GM12892 (cell line): ENCODE measurements around the gene LDLRAD4.
"Not testable (repeated sequence)": the region's sequence is repeated elsewhere in the genome, so short reads cannot be mapped to it uniquely, and the experiment has no call there.

ENCODE experiments used
- DNase-seq: peaks from one replicate; pipeline ENCODE4 v3.0.0; 2011; ENCODE audit not compliant: insufficient read length
- FAIRE-seq: peaks from 2 replicates; lab custom pipeline; 2011; peaks lifted over from hg19 to GRCh38; lab: Jason Lieb, UNC
- POLR2A ChIP-seq: IDR thresholded peaks from 2 replicates; pipeline ENCODE4 v1.6.1; 2011; ENCODE audit warnings: low read depth, low read length, control low read depth
- POLR2AphosphoS5 ChIP-seq: IDR thresholded peaks from 2 replicates; pipeline ENCODE4 v1.6.1; 2011; ENCODE audit warnings: low read depth, low read length, control low read depth
- TAF1 ChIP-seq: IDR thresholded peaks from 2 replicates; pipeline ENCODE4 v1.6.1; 2011; ENCODE audit warnings: low read depth, mild to moderate bottlenecking, control low read depth, low read length, borderline replicate concordance

LDLRAD4 gene

DNA sequence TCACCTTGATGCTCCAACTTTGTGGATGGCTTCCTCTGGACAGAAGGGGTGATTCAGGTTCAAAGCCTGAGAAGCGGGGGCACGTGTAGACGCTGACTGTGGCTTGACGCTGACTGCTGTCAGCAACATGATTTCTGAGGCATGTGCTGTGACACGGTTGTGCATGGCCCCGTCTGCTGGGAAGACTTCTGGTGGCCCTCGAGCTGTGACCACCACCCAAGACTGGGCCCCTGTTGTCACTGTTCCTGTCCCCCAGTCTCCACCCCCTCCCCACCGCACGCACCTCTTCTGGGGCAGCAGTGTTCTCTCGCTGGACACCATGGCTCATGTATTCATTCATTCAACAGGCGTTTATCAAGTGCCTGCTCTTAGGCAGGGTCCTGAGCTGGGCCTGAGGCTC is 262.8 kb downstream of the LDLRAD4 start:
- no peak for TF ChIP-seq TAF1
- no peak for TF ChIP-seq POLR2A
- no peak for TF ChIP-seq POLR2AphosphoS5
- no peak for FAIRE-seq
- DNase-seq, result no peak

DNA sequence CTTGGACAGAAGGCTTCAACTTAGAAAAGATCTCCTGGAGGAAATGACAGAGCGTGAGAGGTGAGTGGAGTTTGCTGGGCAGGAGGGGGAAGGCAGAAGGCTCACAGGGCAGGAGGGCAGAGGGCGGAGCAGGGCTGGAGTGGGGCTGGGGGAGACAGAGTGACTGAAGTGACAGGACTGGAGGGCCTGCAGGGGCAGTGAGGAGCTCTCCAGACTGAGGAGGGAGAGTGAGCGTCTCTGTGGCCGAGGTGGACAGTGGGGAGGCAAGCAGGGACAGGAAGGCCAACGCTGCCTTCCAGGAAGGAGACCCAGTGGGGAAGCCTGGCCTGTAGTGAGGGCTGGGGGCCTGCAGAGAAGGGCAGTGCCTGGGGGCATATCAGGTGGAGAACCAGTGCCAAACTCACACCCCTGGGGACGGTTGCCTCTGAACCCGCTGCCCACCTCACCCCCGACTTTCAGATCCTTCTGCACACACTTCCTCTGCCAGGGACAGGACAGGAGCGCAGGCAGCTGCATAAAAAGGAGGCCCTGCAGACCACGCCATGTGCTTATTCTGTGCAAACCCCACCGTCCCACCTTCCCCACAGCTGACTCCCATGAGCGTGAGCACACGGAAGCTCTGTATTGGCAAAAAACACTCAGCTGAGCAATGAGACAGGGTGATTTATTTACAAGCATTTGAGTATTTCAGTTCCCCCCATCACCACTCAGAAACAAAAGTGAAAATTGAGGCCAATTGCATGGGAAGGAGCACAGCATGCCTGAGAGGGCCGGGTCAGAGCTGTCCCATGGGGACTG is 263.5 kb downstream of the LDLRAD4 start:
- FAIRE-seq (peak; percentile 5), DNase-seq (peak; percentile 42)
- TF ChIP-seq POLR2A (no peak), POLR2AphosphoS5 (no peak), TAF1 (no peak)

DNA sequence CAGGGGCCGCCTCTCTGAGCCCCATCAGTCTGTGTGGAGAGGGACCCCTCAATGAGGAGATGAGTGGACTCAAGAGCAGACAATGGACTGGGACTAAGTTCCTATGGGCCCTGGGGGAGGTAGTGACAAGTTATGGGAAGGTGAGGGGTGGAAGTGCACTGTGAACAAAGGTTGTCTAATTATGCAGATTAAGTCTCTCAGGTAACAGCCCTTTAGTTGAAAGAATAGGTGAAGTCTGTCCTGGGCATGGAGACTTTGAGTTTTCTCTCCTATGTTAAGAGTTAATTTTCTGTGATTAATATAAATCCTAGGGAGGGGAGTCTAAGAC is 264.0 kb downstream of the LDLRAD4 start:
- FAIRE-seq, result peak; percentile 21
- DNase-seq, result no peak
- TF ChIP-seq POLR2AphosphoS5, result no peak
- no peak for TF ChIP-seq TAF1
- TF ChIP-seq POLR2A, result no peak

DNA sequence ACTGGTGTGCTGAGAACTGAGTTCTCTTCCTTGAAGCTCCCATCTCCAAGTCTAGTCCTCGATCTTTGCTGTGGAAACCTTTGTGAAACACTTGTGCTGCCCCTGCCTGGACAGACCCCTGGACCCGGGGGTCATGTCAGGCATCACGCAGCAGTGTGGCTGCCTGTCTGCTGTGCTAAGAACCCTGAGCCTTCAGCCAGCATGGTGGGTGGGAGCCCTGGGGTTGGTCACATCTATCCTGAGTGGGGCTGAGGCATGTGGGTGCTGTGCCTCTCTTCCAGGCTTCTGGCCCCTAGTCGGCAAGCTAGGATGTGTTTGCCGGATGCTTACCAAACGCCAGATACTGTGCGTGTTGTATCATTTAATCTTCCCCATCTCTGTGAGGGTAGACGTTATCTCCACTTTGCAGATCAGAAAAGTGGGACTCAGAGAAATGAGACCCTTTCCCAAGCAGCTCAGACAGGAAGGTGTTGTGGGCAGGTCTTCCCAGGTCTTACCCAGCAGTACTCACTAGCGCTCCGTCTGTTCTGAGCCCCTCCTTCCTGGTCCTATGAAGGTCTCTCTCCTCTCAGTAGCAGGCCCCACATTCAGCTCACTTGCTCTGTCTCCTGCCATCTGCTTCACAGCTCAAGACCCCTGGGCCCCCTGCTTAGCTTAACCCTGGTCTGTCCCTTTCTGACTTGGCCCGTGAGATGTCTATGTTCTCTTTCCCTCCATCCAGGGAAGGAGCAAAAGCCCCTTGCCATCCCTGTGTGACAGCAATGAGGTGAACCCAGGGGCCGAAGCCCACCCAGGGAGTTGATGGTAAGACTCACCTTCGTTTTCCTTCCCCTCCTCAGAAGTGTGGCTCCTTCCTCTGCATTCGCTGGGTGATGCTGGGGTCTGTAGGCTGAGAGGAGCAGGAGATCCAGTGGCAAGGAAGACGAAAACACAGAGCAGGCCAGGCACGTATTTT is 265.0 kb downstream of the LDLRAD4 start:
- FAIRE-seq (no peak), DNase-seq (no peak)
- TF ChIP-seq TAF1 (no peak), POLR2A (no peak), POLR2AphosphoS5 (no peak)

DNA sequence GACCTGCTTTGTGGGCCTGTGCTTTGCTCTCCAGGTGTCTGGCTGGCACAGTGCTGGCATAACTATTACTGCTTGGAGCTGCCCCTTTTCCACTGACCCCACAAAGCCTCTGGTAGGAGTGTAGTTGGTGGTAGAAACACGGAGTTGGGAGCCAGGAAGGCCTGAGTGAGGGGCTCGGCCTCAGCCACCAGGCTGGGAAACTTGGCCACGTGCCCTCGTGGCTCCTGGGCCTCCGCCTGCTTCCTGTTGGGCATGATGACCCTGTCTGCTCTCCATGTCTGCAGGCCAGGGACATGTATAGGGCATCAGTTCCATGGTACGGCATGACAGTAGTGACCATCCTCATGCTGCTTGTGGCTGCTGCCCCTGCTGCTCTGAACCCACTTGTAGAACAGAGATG is 266.6 kb downstream of the LDLRAD4 start:
- FAIRE-seq (no peak), DNase-seq (no peak)
- TF ChIP-seq POLR2A, result no peak

DNA sequence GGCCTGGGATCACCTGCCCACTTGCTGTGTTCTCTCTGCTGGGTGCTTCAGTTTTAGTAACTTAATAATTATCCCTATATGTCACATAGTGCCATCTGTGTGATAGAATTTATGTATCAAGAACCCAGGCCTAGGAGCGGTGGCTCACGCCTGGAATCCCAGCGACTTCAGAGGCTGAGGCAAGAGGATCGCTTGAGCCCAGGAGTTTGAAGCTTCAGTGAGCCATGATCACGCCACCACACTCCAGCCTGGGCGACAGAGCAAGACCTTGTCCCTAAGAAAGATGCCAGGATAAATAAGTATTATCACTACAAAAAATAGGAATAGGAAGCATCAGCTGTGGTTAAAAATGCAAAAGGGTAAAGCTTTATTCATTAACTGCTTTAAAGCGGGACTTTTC is 267.0 kb downstream of the LDLRAD4 start:
- FAIRE-seq (no peak), DNase-seq (no peak)
- TF ChIP-seq POLR2A (no peak), POLR2AphosphoS5 (no peak), TAF1 (no peak)

DNA sequence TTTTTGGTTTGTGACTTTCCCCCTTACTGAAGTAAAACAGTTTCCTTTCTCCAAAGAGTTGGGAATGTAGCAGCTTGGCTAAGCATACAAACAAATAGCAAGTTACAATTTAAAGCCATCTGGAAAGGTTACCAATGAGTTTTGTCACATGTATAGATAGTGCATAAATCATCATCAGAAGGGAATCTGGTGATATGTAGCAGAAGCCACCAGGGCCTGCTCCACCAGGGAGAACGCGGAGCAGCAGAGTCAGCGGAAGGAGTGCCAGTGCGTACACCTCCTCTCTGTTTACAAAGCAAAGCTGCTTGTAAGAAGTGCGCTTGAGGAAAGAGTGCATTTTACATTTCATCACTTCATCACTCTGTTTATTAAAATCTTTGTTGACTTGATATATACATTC is 267.7 kb downstream of the LDLRAD4 start:
- TF ChIP-seq POLR2AphosphoS5 (no peak), POLR2A (no peak), TAF1 (no peak)
- no peak for FAIRE-seq
- DNase-seq, result no peak

DNA sequence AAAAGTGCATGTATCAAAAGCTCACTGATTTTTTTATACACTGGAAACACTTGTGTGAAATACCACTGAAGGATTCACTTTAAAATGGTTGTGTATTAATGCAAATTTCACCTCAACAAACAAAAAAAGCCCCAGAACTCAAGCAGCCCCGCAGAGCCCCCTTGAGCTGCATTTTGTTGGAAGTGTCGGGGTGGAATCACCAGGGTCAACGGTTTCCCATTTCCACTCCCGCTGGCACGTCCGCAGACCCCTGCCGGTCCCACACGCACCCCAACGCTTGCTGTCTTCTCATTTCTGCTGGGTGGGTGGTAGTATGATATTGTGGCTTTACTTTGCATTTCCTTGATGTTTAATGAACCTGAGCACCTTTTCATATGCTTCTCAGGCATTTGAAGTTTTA is 268.1 kb downstream of the LDLRAD4 start:
- TF ChIP-seq TAF1 (no peak), POLR2AphosphoS5 (no peak), POLR2A (no peak)
- DNase-seq (no peak), FAIRE-seq (no peak)

DNA sequence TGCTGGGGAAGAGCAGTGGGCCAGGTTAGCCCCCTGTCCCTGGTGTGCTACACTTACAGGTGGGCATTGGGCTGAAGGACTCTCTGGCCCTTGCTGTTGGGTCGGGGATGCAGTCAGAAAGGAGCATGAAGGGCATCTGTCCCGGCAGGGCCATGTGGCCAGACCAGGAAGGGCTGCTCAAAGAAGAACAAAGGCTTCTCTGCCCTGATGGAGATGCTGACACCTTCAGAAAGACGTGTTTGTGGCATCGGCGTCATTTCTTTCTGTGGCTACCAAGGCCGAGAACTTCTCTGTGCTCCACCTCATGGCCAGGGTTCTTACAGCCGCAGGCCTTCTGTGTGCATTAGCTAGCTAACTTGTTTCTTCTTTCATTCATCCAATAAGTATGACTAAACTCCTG is 268.7 kb downstream of the LDLRAD4 start:
- DNase-seq (no peak), FAIRE-seq (no peak)

DNA sequence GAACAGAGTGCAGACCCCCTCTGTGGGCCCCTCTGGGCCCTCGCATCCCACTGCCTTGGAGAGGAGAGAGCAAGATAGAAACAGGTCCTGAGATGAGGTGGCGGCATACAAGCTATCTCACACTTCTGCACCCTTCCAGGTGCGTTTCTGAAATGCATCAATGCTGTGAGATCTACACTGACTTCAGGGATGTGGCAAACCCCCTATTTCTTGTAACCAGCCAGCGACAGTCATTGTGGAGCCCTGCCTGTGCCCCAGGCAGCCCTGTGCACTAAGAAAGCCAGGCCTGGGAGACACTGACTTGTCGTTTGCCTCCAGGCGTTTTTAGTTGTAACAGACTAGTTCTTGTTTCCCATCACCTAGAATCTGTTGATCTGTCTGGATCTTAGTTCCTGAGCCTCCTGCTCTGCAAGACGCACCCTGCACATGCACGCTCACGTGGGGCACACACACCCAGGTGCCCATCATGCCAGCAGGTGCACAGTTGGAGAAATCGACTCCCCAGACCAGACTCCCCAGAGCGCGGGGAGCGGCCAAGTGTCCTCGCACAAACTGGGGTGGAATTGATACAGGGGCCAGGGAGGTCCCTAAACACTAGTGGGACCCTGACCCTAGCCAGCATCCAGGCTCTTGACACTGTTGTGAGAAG is 269.8 kb downstream of the LDLRAD4 start:
- FAIRE-seq, result no peak
- no peak for TF ChIP-seq POLR2AphosphoS5
- no peak for TF ChIP-seq TAF1
- TF ChIP-seq POLR2A, result no peak
- no peak for DNase-seq

More for the DNA sequence above, 268.7 kb downstream of the LDLRAD4 start:
- TF ChIP-seq POLR2AphosphoS5, result no peak
- TF ChIP-seq POLR2A, result no peak
- no peak for TF ChIP-seq TAF1

DNA sequence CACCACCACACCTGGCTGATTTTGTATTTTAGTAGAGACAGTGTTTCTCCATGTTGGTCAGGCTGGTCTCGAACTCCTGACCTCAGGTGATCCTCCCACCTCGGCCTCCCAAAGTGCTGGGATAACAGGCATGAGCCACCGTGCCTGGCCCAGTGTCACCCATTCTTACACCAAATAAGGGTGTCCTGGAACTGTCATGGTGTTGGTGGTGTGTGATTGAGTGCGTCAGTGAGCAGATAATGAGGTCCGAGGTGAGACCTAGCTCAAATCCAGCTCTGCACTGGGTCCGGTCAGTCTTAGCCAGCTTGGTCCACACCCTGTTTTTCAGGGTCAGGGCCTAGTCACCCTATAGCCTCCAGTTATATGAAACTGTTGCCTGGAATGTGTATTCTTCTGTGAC is 270.7 kb downstream of the LDLRAD4 start:
- DNase-seq, FAIRE-seq: not testable (repeated sequence)

DNA sequence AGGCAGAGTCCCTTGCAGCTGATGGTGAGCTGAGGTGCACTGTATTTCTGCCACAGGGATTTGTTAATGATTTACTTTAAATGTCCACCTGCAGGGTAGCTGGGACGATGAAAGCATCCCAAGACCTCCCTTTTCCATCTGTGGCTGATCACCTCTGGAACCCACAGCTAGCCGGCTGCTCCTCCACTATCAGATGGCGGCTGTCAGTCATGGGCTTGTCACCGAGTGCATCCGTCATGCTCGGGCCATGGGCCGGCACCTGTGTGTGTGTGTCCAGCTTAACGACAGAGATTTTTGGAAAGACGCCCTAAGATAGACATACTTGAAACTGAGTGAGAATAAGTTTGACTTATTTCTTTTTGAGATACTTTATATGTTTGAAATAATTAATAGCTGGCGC is 272.6 kb downstream of the LDLRAD4 start:
- no peak for TF ChIP-seq POLR2A
- TF ChIP-seq POLR2AphosphoS5, result no peak
- TF ChIP-seq TAF1, result no peak
- DNase-seq (no peak), FAIRE-seq (no peak)

DNA sequence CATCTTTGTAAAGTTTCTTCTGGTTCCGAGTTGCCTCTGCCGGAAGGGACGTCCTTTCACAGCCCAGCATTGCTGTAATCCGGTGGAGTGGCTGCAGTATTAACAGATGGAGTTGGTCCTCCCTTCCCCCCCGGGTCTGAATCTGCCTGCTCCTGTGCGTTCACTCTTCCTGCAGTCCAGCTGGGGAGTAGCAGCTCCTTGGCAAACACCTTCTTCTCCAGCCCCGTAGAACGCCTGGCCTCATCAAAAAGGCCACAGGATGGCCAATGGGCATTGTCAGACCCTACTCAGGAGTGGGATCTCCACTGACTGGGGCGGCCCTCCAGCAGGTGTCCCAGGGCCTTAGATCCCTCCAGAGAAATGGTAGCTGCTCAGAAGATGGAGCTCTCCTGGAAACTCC is 273.8 kb downstream of the LDLRAD4 start:
- no peak for FAIRE-seq
- DNase-seq, result no peak
- no peak for TF ChIP-seq POLR2A
- TF ChIP-seq POLR2AphosphoS5, result no peak
- no peak for TF ChIP-seq TAF1
